ENCODE data around the gene GRIN3A. TPM values are rescaled to one million over a fixed set of nuclear protein-coding genes. Genes with fewer than 3 reads are reported as not detected.

GRIN3A gene
- polyA plus RNA-seq, 1 of the 3 experiments (the other 2 are of a cell fraction): not detected

DNA sequence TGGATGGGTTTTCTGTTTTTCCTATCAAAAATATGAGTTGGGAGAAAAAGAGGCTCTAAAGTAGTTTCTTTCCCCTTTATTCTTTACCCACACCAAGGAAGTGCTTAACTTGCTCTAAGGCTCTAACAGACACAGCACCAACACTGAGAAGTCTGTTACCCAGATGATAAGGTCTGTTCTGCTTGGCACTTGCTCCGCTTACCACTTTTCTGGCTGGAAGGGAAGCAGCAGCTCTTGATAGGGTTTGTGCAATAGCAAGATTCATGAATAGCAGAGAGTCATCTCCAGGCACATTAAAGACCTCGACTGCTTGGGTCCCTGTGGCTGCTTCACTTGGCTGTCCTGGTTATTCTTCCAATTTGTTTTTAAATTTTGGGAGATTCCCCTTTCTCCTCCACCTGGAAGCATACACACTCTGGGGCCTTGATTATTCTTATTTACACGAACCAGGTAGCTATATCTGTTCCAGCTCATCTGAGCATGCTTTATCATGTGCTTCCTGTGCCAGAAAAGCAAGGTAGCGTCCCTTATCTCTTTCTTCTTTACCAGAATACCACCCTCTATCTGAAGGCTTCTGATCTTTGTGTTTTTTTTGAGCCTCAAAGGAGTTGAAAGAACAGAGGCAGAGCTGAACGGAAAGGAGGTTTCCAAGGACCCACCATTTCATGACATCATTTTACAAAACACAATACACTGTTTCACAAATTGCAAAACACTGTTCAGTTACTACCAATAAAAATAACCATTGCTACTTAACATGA, 168.5 kb downstream of the GRIN3A start (continued):
- TF ChIP-seq EZH2phosphoT487 (IDR thresholded peaks at IDR 0.05; ENCODE audit: borderline replicate concordance, low read depth): no peak
- TF ChIP-seq FOXJ3 (CRISPR knock-in tag; IDR thresholded peaks at IDR 0.05): no peak
- no peak for TF ChIP-seq JUND (IDR thresholded peaks at IDR 0.05)
- TF ChIP-seq, protein P1, sequence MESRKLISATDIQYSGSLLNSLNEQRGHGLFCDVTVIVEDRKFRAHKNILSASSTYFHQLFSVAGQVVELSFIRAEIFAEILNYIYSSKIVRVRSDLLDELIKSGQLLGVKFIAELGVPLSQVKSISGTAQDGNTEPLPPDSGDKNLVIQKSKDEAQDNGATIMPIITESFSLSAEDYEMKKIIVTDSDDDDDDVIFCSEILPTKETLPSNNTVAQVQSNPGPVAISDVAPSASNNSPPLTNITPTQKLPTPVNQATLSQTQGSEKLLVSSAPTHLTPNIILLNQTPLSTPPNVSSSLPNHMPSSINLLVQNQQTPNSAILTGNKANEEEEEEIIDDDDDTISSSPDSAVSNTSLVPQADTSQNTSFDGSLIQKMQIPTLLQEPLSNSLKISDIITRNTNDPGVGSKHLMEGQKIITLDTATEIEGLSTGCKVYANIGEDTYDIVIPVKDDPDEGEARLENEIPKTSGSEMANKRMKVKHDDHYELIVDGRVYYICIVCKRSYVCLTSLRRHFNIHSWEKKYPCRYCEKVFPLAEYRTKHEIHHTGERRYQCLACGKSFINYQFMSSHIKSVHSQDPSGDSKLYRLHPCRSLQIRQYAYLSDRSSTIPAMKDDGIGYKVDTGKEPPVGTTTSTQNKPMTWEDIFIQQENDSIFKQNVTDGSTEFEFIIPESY (IDR thresholded peaks at IDR 0.05; ENCODE audit: borderline replicate concordance, low read depth): no peak
- TF ChIP-seq, protein P2, sequence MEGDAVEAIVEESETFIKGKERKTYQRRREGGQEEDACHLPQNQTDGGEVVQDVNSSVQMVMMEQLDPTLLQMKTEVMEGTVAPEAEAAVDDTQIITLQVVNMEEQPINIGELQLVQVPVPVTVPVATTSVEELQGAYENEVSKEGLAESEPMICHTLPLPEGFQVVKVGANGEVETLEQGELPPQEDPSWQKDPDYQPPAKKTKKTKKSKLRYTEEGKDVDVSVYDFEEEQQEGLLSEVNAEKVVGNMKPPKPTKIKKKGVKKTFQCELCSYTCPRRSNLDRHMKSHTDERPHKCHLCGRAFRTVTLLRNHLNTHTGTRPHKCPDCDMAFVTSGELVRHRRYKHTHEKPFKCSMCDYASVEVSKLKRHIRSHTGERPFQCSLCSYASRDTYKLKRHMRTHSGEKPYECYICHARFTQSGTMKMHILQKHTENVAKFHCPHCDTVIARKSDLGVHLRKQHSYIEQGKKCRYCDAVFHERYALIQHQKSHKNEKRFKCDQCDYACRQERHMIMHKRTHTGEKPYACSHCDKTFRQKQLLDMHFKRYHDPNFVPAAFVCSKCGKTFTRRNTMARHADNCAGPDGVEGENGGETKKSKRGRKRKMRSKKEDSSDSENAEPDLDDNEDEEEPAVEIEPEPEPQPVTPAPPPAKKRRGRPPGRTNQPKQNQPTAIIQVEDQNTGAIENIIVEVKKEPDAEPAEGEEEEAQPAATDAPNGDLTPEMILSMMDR (IDR thresholded peaks at IDR 0.05): no peak
- TF ChIP-seq FOXM1 (IDR thresholded peaks at IDR 0.05; ENCODE audit: low read depth): no peak
- TF ChIP-seq RFX5 (IDR thresholded peaks at IDR 0.05; ENCODE audit: low read length): no peak

- H3K27ac ChIP-seq (ENCODE audit: low read depth in 2 of 2, low read length in 1 of 2): no peak overlapping the region
- no peak overlapping the region for H2AFZ ChIP-seq (ENCODE audit: low read depth)
- no peaks in the 10 kb centered on the region for H3K9me2 ChIP-seq
- WGBS (ENCODE audit: low lambda C conversion rate): 87% methylated on average over 3 of the region's 3 CpGs
- TF ChIP-seq GATA2 (CRISPR knock-in tag; IDR thresholded peaks at IDR 0.05) (no peak), MXI1 (IDR thresholded peaks at IDR 0.05; ENCODE audit: low read depth, low read length) (no peak), SMC3 (IDR thresholded peaks at IDR 0.05; ENCODE audit: low read depth, low read length) (no peak), FOSL2 (IDR thresholded peaks at IDR 0.05; ENCODE audit: borderline replicate concordance, low read depth) (no peak), FOXM1 (IDR thresholded peaks at IDR 0.05; ENCODE audit: low read depth) (no peak), SIN3A (IDR thresholded peaks at IDR 0.05; ENCODE audit: borderline replicate concordance, low read depth, low read length) (no peak), MAX (IDR thresholded peaks at IDR 0.05; ENCODE audit: low read depth) (no peak), REST (IDR thresholded peaks at IDR 0.05; ENCODE audit: low read depth, low read length) (no peak), JUND (IDR thresholded peaks at IDR 0.05) (no peak), TEAD4 (IDR thresholded peaks at IDR 0.05; ENCODE audit: borderline replicate concordance, insufficient read depth) (no peak), RXRA (IDR thresholded peaks at IDR 0.05; ENCODE audit: borderline replicate concordance, low read depth) (no peak), TAF1 (IDR thresholded peaks at IDR 0.05; ENCODE audit: borderline replicate concordance, low read depth, low read length) (no peak), RCOR1 (IDR thresholded peaks at IDR 0.05; ENCODE audit: low read length) (no peak)
- TF ChIP-seq, protein P2 (IDR thresholded peaks at IDR 0.05): no peak
- no peaks in the 10 kb centered on the region for H4K20me1 ChIP-seq (ENCODE audit: insufficient read depth)
- no peak for DNase-seq
- peaks cover 6% of the 10 kb centered on the region for H3F3A ChIP-seq (replicated peaks; ENCODE audit: insufficient read depth)
- CTCF ChIA-PET: interaction anchor here (0.7 to 2.1 kb wide), 10 partner anchors 10 to 119 kb away, joined by 3 to 10 read pairs (median 3); no protein-coding TSS in a partner anchor
- POLR2A ChIA-PET: no interaction called here
- H3K4me2 ChIP-seq: no peak overlapping the region
- peaks cover 0 to 3% of the 10 kb centered on the region in 2 experiments; a peak in 1 of 4 replicates for H3K4me1 ChIP-seq (ENCODE audit: control insufficient read depth in 1 of 2, insufficient read depth in 2 of 2, low read depth in 1 of 2, low read length in 1 of 2)
- no peak overlapping the region for H3K4me3 ChIP-seq (ENCODE audit: low read depth in 2 of 2, low read length in 1 of 2)
- H3K27me3 ChIP-seq (ENCODE audit: insufficient read depth): no peaks in the 10 kb centered on the region
- H3K79me2 ChIP-seq (ENCODE audit: insufficient read depth): no peaks in the 10 kb centered on the region
- no peaks in the 10 kb centered on the region for H3K9me3 ChIP-seq
- no peak overlapping the region for H3K9ac ChIP-seq
- H3K36me3 ChIP-seq (replicated peaks in 1 of 2; ENCODE audit: control insufficient read depth in 1 of 2, insufficient read depth in 2 of 2, low read length in 1 of 2): peaks cover 56 to 58% of the 10 kb centered on the region in 2 experiments
These were observed 170.6 kb downstream of the GRIN3A start for GRCh38 chr9:101567725-101568350.
